ENCODE data around the gene ANGPTL4. TPM values are rescaled to one million over a fixed set of nuclear protein-coding genes. Genes with fewer than 3 reads are reported as not detected.

ANGPTL4 gene
- total and polyA plus RNA-seq, 2 donors (not counting 1 experiment from before 2014, with no cell fraction given), result 1.7 to 6.6 TPM

DNA sequence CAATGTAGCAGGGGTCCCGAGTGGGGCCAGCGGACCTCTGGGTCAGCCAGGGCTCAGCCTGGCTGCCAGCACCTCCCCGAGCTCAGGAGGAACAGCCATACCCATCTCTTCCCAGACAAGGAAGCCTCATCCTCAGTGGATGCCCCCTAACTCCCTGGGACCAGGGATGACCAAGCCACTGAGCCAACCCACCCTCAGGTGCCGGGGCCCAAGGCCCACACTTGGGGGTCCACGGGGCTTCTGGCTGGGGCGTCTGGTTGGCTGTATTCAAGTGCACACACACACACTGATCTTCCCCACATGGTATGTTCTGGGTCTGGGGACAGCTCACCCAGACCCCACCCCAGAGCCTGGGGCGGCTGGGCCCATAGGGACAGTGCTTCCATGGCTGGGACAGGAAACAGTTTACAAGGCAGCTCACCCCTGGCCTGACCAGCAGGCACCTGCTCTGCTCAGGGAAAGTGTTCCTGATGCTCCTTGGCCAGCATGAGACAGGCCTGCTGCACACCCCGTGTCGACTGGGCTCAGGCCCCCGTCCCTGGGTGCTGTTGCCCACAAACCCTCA is 33.9 kb downstream of the ANGPTL4 start:
- H3K27ac ChIP-seq (ENCODE audit: insufficient read depth, low read length), result no peak overlapping the region
- H3K4me1 ChIP-seq (ENCODE audit: control insufficient read depth, extremely low read depth, insufficient read depth, low read length), result peaks cover 2% of the 10 kb centered on the region
- H3K36me3 ChIP-seq (ENCODE audit: control insufficient read depth, insufficient read depth, low read length), result peaks cover 5% of the 10 kb centered on the region
- no peaks in the 10 kb centered on the region for H3K9me3 ChIP-seq (ENCODE audit: control insufficient read depth, insufficient read depth, low read depth, low read length)
- no peaks in the 10 kb centered on the region for H3K27me3 ChIP-seq (ENCODE audit: control insufficient read depth, insufficient read depth, low read length)
- H3K79me2 ChIP-seq (ENCODE audit: control insufficient read depth, insufficient read depth, low read length), result peaks cover 28% of the 10 kb centered on the region
- H3K4me3 ChIP-seq (replicated peaks in 1 of 4; ENCODE audit: control extremely low read depth in 1 of 4, insufficient read depth in 1 of 4, low read depth in 3 of 4, low read length in 4 of 4), result no peak overlapping the region
- H3K4me2 ChIP-seq (ENCODE audit: extremely low read depth, insufficient read depth, low read length), result no peak overlapping the region
- no peak for DNase-seq (ENCODE audit: low read depth in 2 of 2)
- H4K20me1 ChIP-seq (ENCODE audit: control insufficient read depth, extremely low read depth, insufficient read depth, low read length), result no peaks in the 10 kb centered on the region
- no peak for TF ChIP-seq EZH2 (IDR thresholded peaks at IDR 0.05; ENCODE audit: low read length, missing control alignments)
- TF ChIP-seq, protein P1, sequence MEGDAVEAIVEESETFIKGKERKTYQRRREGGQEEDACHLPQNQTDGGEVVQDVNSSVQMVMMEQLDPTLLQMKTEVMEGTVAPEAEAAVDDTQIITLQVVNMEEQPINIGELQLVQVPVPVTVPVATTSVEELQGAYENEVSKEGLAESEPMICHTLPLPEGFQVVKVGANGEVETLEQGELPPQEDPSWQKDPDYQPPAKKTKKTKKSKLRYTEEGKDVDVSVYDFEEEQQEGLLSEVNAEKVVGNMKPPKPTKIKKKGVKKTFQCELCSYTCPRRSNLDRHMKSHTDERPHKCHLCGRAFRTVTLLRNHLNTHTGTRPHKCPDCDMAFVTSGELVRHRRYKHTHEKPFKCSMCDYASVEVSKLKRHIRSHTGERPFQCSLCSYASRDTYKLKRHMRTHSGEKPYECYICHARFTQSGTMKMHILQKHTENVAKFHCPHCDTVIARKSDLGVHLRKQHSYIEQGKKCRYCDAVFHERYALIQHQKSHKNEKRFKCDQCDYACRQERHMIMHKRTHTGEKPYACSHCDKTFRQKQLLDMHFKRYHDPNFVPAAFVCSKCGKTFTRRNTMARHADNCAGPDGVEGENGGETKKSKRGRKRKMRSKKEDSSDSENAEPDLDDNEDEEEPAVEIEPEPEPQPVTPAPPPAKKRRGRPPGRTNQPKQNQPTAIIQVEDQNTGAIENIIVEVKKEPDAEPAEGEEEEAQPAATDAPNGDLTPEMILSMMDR (conservative IDR thresholded peaks at IDR 0.05 in 1 of 2, IDR thresholded peaks at IDR 0.05 in 1 of 2; ENCODE audit: low read depth in 1 of 2, low read length in 2 of 2), result no peak
- no peak overlapping the region for H3K9ac ChIP-seq (ENCODE audit: insufficient read depth, low read length)
- H2AFZ ChIP-seq (ENCODE audit: low read length), result no peak overlapping the region

DNA sequence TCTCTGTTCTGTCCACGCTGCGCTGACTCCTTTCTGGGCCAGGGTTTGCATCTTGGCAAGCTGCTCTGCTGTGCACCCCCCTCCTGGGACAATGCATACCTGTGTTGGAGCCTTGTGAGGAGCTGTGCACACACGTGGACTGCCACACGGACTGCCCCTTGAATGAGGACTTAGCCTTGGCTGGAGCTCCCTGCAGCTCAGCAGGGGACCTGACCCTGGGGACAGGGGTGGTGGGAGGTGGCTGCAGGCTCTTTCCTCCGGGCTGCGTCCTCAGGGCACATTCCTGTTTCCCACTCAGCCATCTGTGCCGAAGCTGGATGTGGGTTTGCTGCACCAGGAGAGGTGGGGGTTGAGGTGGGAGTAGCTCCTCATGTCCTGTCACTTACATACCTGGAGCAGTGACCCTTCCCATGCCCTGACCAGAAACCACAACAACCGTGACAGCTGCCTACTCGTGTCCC is 34.4 kb downstream of the ANGPTL4 start:
- Histone ChIP-seq H3K4me1 (ENCODE audit: control insufficient read depth, extremely low read depth, insufficient read depth, low read length) (peaks cover 2% of the 10 kb centered on the region), H3K4me3 (replicated peaks in 1 of 4; ENCODE audit: control extremely low read depth in 1 of 4, insufficient read depth in 1 of 4, low read depth in 3 of 4, low read length in 4 of 4) (no peak overlapping the region), H2AFZ (ENCODE audit: low read length) (no peak overlapping the region), H3K27ac (ENCODE audit: insufficient read depth, low read length) (no peak overlapping the region), H3K79me2 (ENCODE audit: control insufficient read depth, insufficient read depth, low read length) (peaks cover 23% of the 10 kb centered on the region), H3K4me2 (ENCODE audit: extremely low read depth, insufficient read depth, low read length) (no peak overlapping the region), H3K36me3 (ENCODE audit: control insufficient read depth, insufficient read depth, low read length) (peaks cover 8% of the 10 kb centered on the region), H3K27me3 (ENCODE audit: control insufficient read depth, insufficient read depth, low read length) (no peaks in the 10 kb centered on the region), H4K20me1 (ENCODE audit: control insufficient read depth, extremely low read depth, insufficient read depth, low read length) (no peaks in the 10 kb centered on the region), H3K9ac (ENCODE audit: insufficient read depth, low read length) (no peak overlapping the region), H3K9me3 (ENCODE audit: control insufficient read depth, insufficient read depth, low read depth, low read length) (no peaks in the 10 kb centered on the region)
- no peak for DNase-seq (ENCODE audit: low read depth in 2 of 2)
- TF ChIP-seq, protein P1 (conservative IDR thresholded peaks at IDR 0.05 in 1 of 2, IDR thresholded peaks at IDR 0.05 in 1 of 2; ENCODE audit: low read depth in 1 of 2, low read length in 2 of 2), result no peak
- no peak for TF ChIP-seq EZH2 (IDR thresholded peaks at IDR 0.05; ENCODE audit: low read length, missing control alignments)

DNA sequence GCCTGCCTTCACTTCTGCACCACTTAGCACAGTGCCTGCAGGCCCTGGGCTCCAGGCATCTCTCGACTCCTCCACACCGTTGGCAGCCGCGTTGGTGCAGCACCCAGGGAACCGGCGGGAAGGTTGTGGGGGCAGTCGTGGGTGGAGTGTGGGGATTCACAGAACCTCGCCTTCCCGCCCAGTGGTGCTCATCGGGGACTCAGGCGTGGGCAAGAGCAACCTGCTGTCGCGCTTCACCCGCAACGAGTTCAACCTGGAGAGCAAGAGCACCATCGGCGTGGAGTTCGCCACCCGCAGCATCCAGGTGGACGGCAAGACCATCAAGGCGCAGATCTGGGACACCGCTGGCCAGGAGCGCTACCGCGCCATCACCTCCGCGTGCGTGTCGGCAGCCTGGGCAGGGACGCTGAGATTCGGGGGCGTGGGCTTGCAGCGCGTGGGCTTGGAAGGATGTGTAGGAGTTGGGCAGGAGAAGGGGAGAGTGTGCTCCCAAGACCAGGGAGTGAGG is 35.8 kb downstream of the ANGPTL4 start:
- no peaks in the 10 kb centered on the region for H3K4me1 ChIP-seq (ENCODE audit: control insufficient read depth, extremely low read depth, insufficient read depth, low read length)
- H3K36me3 ChIP-seq (ENCODE audit: control insufficient read depth, insufficient read depth, low read length), result peaks cover 8% of the 10 kb centered on the region
- H3K27me3 ChIP-seq (ENCODE audit: control insufficient read depth, insufficient read depth, low read length), result no peaks in the 10 kb centered on the region
- no peaks in the 10 kb centered on the region for H3K9me3 ChIP-seq (ENCODE audit: control insufficient read depth, insufficient read depth, low read depth, low read length)
- peaks cover 19% of the 10 kb centered on the region for H3K79me2 ChIP-seq (ENCODE audit: control insufficient read depth, insufficient read depth, low read length)
- DNase-seq (ENCODE audit: low read depth in 2 of 2), result no peak
- H3K9ac ChIP-seq (ENCODE audit: insufficient read depth, low read length), result no peak overlapping the region
- H3K4me2 ChIP-seq (ENCODE audit: extremely low read depth, insufficient read depth, low read length), result no peak overlapping the region
- no peak overlapping the region for H2AFZ ChIP-seq (ENCODE audit: low read length)
- H4K20me1 ChIP-seq (ENCODE audit: control insufficient read depth, extremely low read depth, insufficient read depth, low read length), result no peaks in the 10 kb centered on the region
- no peak overlapping the region for H3K4me3 ChIP-seq (replicated peaks in 1 of 4; ENCODE audit: control extremely low read depth in 1 of 4, insufficient read depth in 1 of 4, low read depth in 3 of 4, low read length in 4 of 4)
- no peak overlapping the region for H3K27ac ChIP-seq (ENCODE audit: insufficient read depth, low read length)
- TF ChIP-seq, protein P1 (conservative IDR thresholded peaks at IDR 0.05 in 1 of 2, IDR thresholded peaks at IDR 0.05 in 1 of 2; ENCODE audit: low read depth in 1 of 2, low read length in 2 of 2), result no peak
- TF ChIP-seq EZH2 (IDR thresholded peaks at IDR 0.05; ENCODE audit: low read length, missing control alignments), result no peak
